ENCODE measurements around the gene DRC3.

The DRC3 gene

GRCh38 chr17:17972952-17973254, 241 bp downstream of the DRC3 start:
- DNase-seq (ENCODE audit: extremely low read depth, insufficient read length), result no peak
- Histone ChIP-seq H3K27me3 (replicated peaks; ENCODE audit: control insufficient read depth, insufficient read depth, low read length) (no peaks in the 10 kb centered on the region), H3K36me3 (ENCODE audit: control insufficient read depth, insufficient read depth, low read length) (no peaks in the 10 kb centered on the region), H3K4me3 (replicated peaks; ENCODE audit: low read depth, low read length) (peak overlapping the region; percentile 67)
- TF ChIP-seq CTCF (IDR thresholded peaks at IDR 0.05; ENCODE audit: insufficient read depth, low read length, poor library complexity, severe bottlenecking), result no peak

GRCh38 chr17:17975436-17975835, 2.8 kb downstream of the DRC3 start:
- no peak for TF ChIP-seq CTCF (IDR thresholded peaks at IDR 0.05; ENCODE audit: insufficient read depth, low read length, poor library complexity, severe bottlenecking)
- no peaks in the 10 kb centered on the region for H3K27me3 ChIP-seq (replicated peaks; ENCODE audit: control insufficient read depth, insufficient read depth, low read length)
- H3K4me3 ChIP-seq (replicated peaks; ENCODE audit: low read depth, low read length), result no peak overlapping the region
- no peaks in the 10 kb centered on the region for H3K36me3 ChIP-seq (ENCODE audit: control insufficient read depth, insufficient read depth, low read length)
- DNase-seq (ENCODE audit: extremely low read depth, insufficient read length), result no peak

- DNase-seq (ENCODE audit: extremely low read depth, insufficient read length), result no peak
- H3K4me3 ChIP-seq (replicated peaks; ENCODE audit: low read depth, low read length), result no peak overlapping the region
- no peaks in the 10 kb centered on the region for H3K36me3 ChIP-seq (ENCODE audit: control insufficient read depth, insufficient read depth, low read length)
- no peaks in the 10 kb centered on the region for H3K27me3 ChIP-seq (replicated peaks; ENCODE audit: control insufficient read depth, insufficient read depth, low read length)
- TF ChIP-seq CTCF (IDR thresholded peaks at IDR 0.05; ENCODE audit: insufficient read depth, low read length, poor library complexity, severe bottlenecking), result no peak
Measured at GRCh38 chr17:17976931-17977570, 4.4 kb downstream of the DRC3 start.

- no peaks in the 10 kb centered on the region for H3K27me3 ChIP-seq (replicated peaks; ENCODE audit: control insufficient read depth, insufficient read depth, low read length)
Measured at GRCh38 chr17:17978481-17979424, 6.1 kb downstream of the DRC3 start.

GRCh38 chr17:17979778-17980177, 7.1 kb downstream of the DRC3 start:
- no peak for DNase-seq (ENCODE audit: extremely low read depth, insufficient read length)
- Histone ChIP-seq H3K36me3 (ENCODE audit: control insufficient read depth, insufficient read depth, low read length) (no peaks in the 10 kb centered on the region), H3K4me3 (replicated peaks; ENCODE audit: low read depth, low read length) (no peak overlapping the region), H3K27me3 (replicated peaks; ENCODE audit: control insufficient read depth, insufficient read depth, low read length) (no peaks in the 10 kb centered on the region)
- no peak for TF ChIP-seq CTCF (IDR thresholded peaks at IDR 0.05; ENCODE audit: insufficient read depth, low read length, poor library complexity, severe bottlenecking)

More at GRCh38 chr17:17978481-17979424, 6.1 kb downstream of the DRC3 start:
- H3K4me3 ChIP-seq (replicated peaks; ENCODE audit: low read depth, low read length), result no peak overlapping the region
- no peak for DNase-seq (ENCODE audit: extremely low read depth, insufficient read length)
- no peak for TF ChIP-seq CTCF (IDR thresholded peaks at IDR 0.05; ENCODE audit: insufficient read depth, low read length, poor library complexity, severe bottlenecking)
- no peaks in the 10 kb centered on the region for H3K36me3 ChIP-seq (ENCODE audit: control insufficient read depth, insufficient read depth, low read length)
